ENCODE measurements around the gene TEDDM1.

TEDDM1 gene

DNA sequence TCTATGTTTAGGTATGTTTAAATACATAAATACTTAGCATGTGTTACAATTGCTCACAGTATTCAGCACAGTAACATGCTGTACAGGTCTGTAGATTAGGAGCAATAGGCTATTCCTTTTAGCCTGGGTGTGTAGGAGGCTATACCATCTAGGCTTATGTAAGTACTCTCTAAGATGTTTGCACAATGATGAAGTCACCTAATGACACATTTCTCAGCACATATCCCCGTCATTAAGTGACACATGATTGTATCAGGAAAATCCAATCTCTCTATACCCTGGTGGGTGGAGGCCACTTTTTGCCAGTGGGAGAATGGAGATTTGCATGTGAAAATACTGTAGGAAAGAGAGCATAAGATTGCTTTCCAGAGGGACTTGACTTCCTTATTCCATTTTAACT lies 5.5 kb upstream of the TEDDM1 start:
- no peak for DNase-seq

- no peak for DNase-seq
These were observed 5.1 kb upstream of the TEDDM1 start for GRCh38 chr1:182405578-182405977.

DNA sequence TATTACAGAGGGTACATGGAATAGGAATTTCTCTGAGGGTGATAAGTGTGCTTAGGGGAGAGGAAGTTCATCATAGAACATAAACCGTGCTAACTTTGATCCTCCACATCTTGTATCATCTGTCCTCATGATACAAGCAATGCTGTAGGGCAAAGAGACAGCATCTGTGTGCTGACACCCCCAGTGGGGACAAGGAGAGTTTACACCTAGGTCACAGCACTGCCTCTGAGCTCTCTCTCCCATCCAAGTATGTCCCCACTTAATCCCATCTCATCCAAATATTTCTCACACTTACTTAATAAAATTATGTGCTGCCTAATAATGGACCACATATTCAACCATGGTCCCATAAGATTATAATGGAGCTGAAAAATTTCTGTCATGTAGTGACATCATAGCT lies 4.3 kb upstream of the TEDDM1 start:
- DNase-seq = no peak

GRCh38 chr1:182397653-182398393 lies 2.6 kb downstream of the TEDDM1 start:
- DNase-seq = no peak

DNA sequence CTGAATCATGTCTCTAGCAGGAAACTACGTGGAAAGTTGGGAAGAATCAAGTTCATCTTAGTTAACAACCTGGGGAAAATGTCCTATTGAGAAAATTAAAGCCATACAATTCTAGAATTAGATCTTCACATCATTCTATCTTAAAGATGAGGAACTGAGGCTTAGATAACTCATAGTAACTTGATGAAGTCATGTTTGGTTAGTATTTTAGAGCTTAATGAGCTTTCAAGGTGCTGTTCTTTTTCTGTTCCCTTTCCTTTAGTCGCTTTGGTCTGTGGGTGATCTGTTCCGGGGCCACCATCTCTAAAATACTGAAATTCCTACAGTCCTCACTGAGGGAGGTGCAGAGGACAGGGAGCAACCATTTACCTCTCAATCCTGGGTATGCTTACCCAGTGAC lies 4.6 kb downstream of the TEDDM1 start:
- no peak for DNase-seq

DNA sequence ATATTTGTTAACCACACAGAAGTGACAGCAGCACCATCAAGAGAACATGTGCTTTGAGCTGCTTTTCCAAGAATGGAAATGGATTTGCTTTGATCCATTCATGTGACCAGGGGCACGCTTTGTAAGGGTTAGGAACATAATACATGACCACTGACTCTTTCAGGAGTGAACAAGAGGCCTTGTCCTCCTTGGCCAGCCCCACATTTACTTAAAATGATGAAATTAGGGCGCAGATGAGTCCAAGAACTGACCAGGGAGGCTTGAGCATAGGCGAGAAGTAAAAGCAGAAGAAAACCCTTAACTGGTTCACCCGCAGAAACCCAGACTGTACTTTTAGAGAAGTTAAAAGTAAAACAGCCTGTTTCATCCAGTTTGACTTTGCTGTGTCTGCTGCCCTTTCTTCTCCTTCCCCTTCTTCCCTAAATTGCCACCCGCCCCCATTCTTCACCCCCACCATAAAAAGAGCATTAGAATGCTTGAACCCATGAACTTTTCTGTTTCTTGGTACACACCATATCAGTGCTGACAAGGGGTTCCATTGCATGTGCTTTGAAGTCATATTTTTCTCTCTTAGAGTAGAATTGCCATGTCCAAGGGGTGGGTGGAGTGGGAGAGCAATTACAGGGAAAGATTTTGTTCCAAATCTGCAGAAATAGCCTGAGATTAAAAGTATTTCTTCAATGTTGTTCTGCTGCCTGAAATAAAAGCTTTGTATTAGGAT lies 6.3 kb downstream of the TEDDM1 start:
- no peak for DNase-seq

DNA sequence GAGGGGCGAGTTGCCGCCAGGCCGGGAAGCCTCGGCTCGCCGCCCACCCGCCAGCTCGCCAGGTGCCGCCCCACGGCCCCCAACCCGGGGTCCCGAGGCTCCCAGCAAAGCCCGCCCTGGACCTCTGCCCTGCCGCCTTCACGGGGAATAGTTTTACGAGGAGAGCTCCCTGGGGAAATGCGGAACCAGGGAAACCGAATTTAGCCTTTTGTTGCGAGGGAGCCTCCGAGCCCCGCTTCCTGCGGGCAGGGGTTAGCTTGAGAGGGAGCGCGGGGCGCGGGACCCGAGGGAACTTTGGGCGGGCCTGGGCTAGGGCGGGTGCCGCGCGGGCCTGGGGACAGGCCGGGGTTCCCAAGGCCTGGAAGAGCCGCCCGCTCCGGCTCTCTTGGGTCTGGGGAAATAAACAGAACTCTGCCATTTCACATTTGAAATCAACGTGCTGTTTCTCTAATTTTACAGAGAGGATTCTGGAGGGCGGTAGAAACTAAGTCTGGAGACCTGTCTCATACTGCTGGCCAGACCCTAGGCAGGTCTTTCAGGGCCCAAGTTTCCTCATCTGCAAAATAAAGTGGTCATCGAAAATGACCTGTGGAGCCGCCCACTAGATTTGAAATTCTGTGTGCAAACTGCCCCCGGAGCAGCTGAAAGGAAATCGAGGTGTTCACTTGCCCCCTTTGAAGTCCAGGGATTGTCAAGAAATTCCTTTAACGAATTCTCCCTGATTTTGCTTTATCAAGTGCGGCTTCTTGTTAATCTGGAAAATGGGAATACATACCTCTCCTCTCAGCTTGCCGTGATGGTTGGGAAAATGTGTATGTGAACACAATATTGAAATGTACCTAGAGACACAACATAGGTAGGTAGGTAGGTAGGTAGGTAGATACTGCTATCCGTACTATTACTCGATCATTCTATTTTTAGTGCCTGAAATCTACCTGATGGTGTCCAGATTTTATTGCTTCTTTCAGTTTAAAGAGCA lies 8.1 kb downstream of the TEDDM1 start:
- peak; percentile 12 for DNase-seq

GRCh38 chr1:182391362-182392049 lies 9.0 kb downstream of the TEDDM1 start, which contains the start of gene GLUL:
Gene GLUL (minus strand): TSS chr1:182391790. CDS start chr1:182388737, 3,053 bp downstream.
- DNase-seq = peak; percentile 56

GRCh38 chr1:182391028-182391361 lies 9.5 kb downstream of the TEDDM1 start:
- no peak for DNase-seq

DNA sequence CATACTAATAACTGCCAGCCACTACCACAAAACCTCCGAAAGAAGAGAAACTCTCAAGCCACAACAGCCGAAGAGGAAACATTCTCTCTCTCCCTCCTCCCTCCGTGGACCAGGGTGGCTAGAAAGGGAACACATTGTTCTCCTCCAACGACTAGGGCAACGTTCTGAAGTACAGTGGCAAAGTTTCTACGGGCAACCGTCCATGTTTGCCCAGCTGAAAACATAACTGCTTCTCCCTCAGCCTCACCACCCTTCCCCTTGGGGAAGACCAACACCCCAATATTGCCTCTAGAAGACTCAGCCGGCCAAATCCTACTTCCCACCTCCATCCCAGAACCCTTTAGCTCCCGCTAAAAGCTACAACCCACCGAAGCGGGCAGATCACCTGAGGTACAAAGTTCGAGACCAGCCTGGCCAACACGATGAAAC lies 10.8 kb downstream of the TEDDM1 start:
- DNase-seq = no peak

DNA sequence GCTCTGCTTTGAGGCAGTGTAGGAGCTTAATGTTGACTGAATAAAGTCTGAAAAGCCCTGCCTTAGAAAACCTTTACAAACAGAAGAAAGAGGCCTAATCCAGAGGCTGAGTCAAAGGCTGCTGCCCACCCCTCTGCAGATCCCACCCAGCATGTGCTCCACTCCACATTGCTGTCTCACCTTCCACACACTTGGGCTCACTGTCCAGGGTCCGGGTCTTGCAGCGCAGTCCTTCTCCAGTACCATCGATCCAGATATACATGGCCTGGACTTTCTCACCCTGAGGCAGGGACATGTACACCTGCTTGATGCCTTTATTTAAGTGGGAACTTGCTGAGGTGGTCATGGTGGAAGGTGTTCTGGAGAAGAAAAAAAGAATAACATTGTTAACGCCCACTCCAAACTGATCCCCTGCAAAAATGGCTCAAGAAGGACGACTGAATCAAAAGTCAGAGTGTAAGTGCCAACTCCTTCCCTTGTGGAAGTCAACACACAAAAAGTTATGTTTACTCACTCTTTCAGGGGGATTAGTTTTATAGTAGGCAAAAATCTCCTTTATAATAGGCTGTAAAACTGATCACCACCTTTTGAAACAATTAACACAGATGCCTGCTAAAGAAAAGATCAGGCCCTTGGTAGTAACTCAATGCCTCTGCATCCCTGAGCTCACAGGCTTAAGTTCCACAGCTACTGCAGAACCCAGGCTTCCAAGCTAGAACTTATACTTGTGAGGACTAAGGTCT lies 11.9 kb downstream of the TEDDM1 start:
- no peak for DNase-seq

GRCh38 chr1:182387566-182387965 lies 12.9 kb downstream of the TEDDM1 start:
- DNase-seq = no peak

- DNase-seq = no peak
These were observed 13.5 kb downstream of the TEDDM1 start for GRCh38 chr1:182386980-182387379.

- DNase-seq = no peak
These were observed 14.3 kb downstream of the TEDDM1 start for GRCh38 chr1:182385885-182386853.

GRCh38 chr1:182384387-182384960 lies 16.0 kb downstream of the TEDDM1 start:
- DNase-seq = no peak

GRCh38 chr1:182383934-182384333 lies 16.5 kb downstream of the TEDDM1 start:
- DNase-seq = no peak

DNA sequence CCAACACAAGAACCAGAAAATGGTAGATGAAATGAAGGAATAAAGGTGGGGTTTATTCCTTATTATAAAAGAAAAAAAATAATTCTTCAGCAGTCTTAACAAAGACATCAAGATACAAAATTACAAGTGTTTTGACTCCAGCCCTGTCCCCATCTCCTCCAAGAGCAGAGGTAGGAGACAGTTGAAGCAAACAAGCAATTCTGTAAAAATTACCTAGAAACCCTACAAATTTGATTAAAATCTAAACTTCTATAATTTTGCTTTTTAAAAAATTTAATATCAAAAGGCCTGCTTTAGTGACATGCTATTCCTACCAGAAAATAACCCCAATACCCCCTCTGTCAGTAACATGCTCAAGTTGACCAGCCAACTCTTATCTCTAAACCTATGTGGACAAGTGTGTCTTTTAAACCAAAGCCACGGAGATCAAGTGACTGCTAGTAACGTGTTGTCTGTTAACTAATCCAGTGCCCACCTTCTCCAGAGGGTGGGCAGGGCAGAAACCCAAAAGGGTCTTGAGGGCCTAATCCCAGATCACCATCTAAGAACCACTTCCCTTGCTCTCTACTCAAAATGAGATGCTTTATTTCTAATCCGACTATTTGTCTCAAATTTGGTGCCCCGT lies 17.3 kb downstream of the TEDDM1 start:
- no peak for DNase-seq

DNA sequence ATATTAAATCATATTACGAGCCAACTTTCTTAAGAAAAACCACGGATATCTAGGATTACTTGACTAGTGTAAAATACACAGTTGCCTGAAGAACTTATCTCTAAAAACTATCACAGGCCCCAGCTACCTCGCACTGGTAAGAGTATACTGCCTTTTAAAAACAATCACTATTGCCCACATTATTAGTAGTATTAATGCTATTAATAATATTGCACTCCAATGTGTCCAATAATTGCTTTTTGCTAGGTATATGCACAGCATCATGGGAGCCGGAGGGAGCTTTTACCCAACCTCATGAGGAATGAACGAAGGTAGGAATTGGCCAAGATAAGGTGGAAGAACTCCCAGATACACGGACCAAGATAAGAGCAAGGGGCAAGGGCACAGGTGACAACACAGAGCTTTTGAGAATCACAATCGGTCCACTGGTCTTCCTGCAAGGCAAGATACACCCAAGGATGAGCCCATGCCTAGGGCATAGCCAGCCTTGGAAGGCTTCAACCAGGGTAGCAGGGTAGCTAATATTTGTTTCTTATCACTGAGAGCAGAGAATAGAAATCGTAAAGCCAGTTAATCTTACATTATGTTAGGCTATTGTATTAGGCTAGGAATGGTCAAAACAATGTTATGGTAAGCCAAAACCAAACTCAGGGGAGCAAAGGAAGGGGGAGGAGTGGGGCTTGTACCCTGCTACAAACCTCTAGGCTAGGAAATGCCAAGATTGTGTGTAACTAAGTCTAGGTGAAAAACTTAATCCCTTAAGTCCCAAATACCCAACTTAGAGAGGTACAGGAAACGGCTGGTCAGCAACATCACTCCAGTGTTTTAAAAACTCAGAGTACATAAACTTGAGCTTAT lies 18.3 kb downstream of the TEDDM1 start:
- DNase-seq = no peak

GRCh38 chr1:182380199-182380598 lies 20.3 kb downstream of the TEDDM1 start:
- no peak for DNase-seq
